ENCODE data around the gene GALNT7.
"Not testable (repeated sequence)": the region's sequence is repeated elsewhere in the genome, so short reads cannot be mapped to it uniquely, and the experiment has no call there.

DNA sequence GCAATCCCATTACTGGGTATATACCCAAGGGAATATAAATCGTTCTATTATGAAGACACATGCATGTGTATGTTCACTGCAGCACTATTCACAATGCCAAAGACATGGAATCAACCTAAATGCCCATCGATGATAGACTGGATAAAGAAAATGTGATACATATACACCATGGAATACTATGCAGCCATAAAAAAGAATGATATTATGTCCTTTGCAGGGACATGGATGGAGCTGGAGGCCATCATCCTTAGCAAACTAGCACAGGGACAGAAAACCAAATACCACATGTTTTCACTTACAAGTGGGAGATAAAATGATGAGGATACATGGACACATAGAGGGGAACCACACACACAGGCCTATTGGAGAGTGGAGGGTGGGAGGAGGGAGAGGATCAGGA is 49.8 kb upstream of the GALNT7 start:
- TF ChIP-seq EZH2 (IDR thresholded peaks at IDR 0.05; ENCODE audit: low read length, unreplicated experiment), result not testable (repeated sequence)
- TF ChIP-seq, protein P1, sequence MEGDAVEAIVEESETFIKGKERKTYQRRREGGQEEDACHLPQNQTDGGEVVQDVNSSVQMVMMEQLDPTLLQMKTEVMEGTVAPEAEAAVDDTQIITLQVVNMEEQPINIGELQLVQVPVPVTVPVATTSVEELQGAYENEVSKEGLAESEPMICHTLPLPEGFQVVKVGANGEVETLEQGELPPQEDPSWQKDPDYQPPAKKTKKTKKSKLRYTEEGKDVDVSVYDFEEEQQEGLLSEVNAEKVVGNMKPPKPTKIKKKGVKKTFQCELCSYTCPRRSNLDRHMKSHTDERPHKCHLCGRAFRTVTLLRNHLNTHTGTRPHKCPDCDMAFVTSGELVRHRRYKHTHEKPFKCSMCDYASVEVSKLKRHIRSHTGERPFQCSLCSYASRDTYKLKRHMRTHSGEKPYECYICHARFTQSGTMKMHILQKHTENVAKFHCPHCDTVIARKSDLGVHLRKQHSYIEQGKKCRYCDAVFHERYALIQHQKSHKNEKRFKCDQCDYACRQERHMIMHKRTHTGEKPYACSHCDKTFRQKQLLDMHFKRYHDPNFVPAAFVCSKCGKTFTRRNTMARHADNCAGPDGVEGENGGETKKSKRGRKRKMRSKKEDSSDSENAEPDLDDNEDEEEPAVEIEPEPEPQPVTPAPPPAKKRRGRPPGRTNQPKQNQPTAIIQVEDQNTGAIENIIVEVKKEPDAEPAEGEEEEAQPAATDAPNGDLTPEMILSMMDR (conservative IDR thresholded peaks at IDR 0.05; ENCODE audit: low read depth, low read length), result not testable (repeated sequence)

Measured in PC-3 (cell line).